NT2/D1 (cell line): ENCODE data around the gene TBXT.
"Not testable (repeated sequence)": the region's sequence is repeated elsewhere in the genome, so short reads cannot be mapped to it uniquely, and the experiment has no call there.

ENCODE experiments used
- DNase-seq: peaks from one replicate; pipeline ENCODE4 v3.0.0-alpha.2; 2011; ENCODE audit warnings: low read depth, low spot score
- H3K27me3 ChIP-seq: 2 replicates; pipeline ENCODE4 v1.6.0; 2011; ENCODE audit warnings: mild to moderate bottlenecking; ENCODE audit not compliant: insufficient read length, insufficient read depth
- H3K36me3 ChIP-seq: 2 replicates; pipeline ENCODE4 v1.6.1; 2011; ENCODE audit warnings: mild to moderate bottlenecking, low read length, mixed read lengths; ENCODE audit not compliant: insufficient read depth, insufficient read length
- H3K4me1 ChIP-seq: 2 replicates; pipeline ENCODE4 v1.5.1; 2011; ENCODE audit not compliant: insufficient read depth, insufficient read length
- H3K4me3 ChIP-seq: 2 replicates; pipeline ENCODE4 v1.5.1; 2011; ENCODE audit warnings: low read depth; ENCODE audit not compliant: insufficient read length
- H3K9ac ChIP-seq: 2 replicates; pipeline ENCODE4 v1.6.0; 2011; ENCODE audit warnings: low read depth; ENCODE audit not compliant: insufficient read length
- H3K9me3 ChIP-seq: 2 replicates; pipeline ENCODE4 v1.5.1; 2011; ENCODE audit warnings: mild to moderate bottlenecking, low read length; ENCODE audit not compliant: insufficient read depth
- SUZ12 ChIP-seq: IDR thresholded peaks from 2 replicates; pipeline ENCODE4 v1.6.1; 2011; ENCODE audit not compliant: insufficient read length, insufficient read depth; ENCODE audit errors: extremely low read depth
- YY1 ChIP-seq: IDR thresholded peaks from 2 replicates; pipeline ENCODE4 v1.6.1; 2011; ENCODE audit not compliant: insufficient read length, insufficient read depth
- ZNF274 ChIP-seq: IDR thresholded peaks from 2 replicates; pipeline ENCODE4 v1.6.1; 2011; ENCODE audit warnings: mild to moderate bottlenecking, low read depth, low read length

TBXT gene

GRCh38 chr6:166127624-166128472 is 39.8 kb downstream of the TBXT start:
- Histone ChIP-seq H3K4me1 (peaks cover 6% of the 10 kb centered on the region), H3K9ac (no peak overlapping the region), H3K36me3 (no peaks in the 10 kb centered on the region), H3K27me3 (no peaks in the 10 kb centered on the region), H3K9me3 (no peaks in the 10 kb centered on the region), H3K4me3 (no peak overlapping the region)
- DNase-seq, result no peak
- TF ChIP-seq YY1 (no peak), SUZ12 (no peak), ZNF274 (no peak)

- DNase-seq, H3K27me3 ChIP-seq, H3K36me3 ChIP-seq: not testable (repeated sequence)
Measured at GRCh38 chr6:166123115-166123514, 44.5 kb downstream of the TBXT start.

GRCh38 chr6:166121726-166122125 is 45.9 kb downstream of the TBXT start:
- H3K27me3 ChIP-seq, result no peaks in the 10 kb centered on the region
- no peak overlapping the region for H3K4me3 ChIP-seq
- no peaks in the 10 kb centered on the region for H3K9me3 ChIP-seq
- DNase-seq, result no peak
- peaks cover under 1% of the 10 kb centered on the region for H3K4me1 ChIP-seq
- no peak overlapping the region for H3K9ac ChIP-seq
- no peaks in the 10 kb centered on the region for H3K36me3 ChIP-seq
- TF ChIP-seq ZNF274 (no peak), YY1 (no peak), SUZ12 (no peak)

More at GRCh38 chr6:166123115-166123514, 44.5 kb downstream of the TBXT start:
- not testable (repeated sequence) for H3K9me3 ChIP-seq, H3K9ac ChIP-seq, H3K4me3 ChIP-seq, H3K4me1 ChIP-seq

GRCh38 chr6:166119116-166119911 is 48.3 kb downstream of the TBXT start:
- no peak overlapping the region for H3K4me3 ChIP-seq
- no peaks in the 10 kb centered on the region for H3K36me3 ChIP-seq
- H3K27me3 ChIP-seq, result no peaks in the 10 kb centered on the region
- H3K4me1 ChIP-seq, result no peaks in the 10 kb centered on the region
- no peaks in the 10 kb centered on the region; the same call in 1 of the 2 replicates for H3K9me3 ChIP-seq
- H3K9ac ChIP-seq, result no peak overlapping the region
- TF ChIP-seq YY1 (no peak), SUZ12 (no peak), ZNF274 (no peak)
- no peak for DNase-seq

DNA sequence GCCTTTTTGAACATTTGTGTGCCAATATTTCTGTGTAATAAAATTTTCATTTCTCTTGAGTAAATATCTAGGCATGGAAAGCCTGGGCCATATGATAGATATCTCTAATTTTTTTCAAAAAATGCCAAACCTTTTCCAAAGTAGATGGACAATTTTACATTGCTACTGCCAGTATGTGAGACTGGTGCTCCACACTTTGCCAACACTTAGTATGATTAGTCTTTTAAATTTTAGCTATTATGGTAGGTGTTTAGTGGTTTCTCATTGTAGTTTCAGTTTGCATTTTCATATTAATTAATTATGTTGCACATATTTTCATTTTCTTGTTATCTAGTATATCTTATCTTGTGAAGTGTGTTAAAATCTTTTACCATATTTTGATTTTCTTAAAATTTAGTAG is 52.0 kb downstream of the TBXT start:
- no peaks in the 10 kb centered on the region for H3K27me3 ChIP-seq
- no peak for DNase-seq
- no peaks in the 10 kb centered on the region for H3K36me3 ChIP-seq
- H3K9me3 ChIP-seq, result peaks cover 6% of the 10 kb centered on the region
- no peaks in the 10 kb centered on the region for H3K4me1 ChIP-seq
- no peak overlapping the region for H3K9ac ChIP-seq
- TF ChIP-seq SUZ12, result no peak
- no peak for TF ChIP-seq ZNF274
- TF ChIP-seq YY1, result no peak
- no peak overlapping the region for H3K4me3 ChIP-seq

DNA sequence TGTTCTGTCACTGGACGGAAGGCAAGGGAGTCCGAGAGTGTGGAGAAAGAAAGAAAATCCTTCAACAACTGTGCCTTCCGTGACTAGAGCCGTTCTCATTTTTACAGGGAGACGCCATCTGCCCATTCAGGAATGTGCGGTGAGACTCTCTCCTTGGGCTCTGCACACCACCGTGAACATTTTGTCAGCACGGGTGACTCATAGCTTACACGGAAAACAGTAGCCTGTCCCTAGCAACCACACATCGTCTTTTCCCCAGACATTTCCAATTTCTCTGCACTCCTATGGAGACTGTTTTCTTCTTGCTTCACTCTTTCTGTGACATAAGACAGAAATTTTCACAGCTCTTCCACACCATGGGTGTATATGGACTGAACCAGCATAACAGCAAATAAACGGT is 55.1 kb downstream of the TBXT start:
- Histone ChIP-seq H3K9me3 (peaks cover 6% of the 10 kb centered on the region), H3K4me3 (no peak overlapping the region), H3K36me3 (no peaks in the 10 kb centered on the region), H3K27me3 (no peaks in the 10 kb centered on the region), H3K4me1 (no peaks in the 10 kb centered on the region), H3K9ac (no peak overlapping the region)
- TF ChIP-seq SUZ12 (no peak), ZNF274 (no peak), YY1 (no peak)
- no peak for DNase-seq

DNA sequence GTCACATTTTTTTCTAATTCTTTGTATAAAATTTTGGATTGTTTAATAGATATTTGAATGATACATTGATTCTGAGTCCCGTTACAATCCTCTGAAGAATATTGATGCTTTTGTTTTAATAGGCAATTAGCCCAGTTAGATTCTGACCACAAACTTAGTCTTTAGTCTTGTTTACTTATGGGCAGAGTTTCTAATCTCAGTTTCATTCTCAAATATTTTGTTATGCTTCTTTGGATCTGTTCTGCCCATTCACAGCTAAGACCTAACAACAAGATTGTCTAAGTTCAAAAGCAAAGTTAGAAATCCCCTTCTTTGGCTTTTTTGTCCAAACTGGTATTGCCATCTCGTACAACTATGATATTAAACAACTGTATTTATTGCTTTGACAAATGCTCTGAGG is 58.0 kb downstream of the TBXT start:
- H3K9me3 ChIP-seq, result peaks cover 6% of the 10 kb centered on the region; the same call in 1 of the 2 replicates
- no peaks in the 10 kb centered on the region for H3K4me1 ChIP-seq
- H3K4me3 ChIP-seq, result no peak overlapping the region
- H3K27me3 ChIP-seq, result no peaks in the 10 kb centered on the region
- TF ChIP-seq SUZ12 (no peak), YY1 (no peak), ZNF274 (no peak)
- no peak for DNase-seq
- no peak overlapping the region for H3K9ac ChIP-seq
- no peaks in the 10 kb centered on the region for H3K36me3 ChIP-seq
